SW480 (cell line): ENCODE measurements around the gene LIPT1.
A peak's percentile ranks its signal among the peaks of the same experiment; 100 is the strongest.
"Not testable (repeated sequence)": the region's sequence is repeated elsewhere in the genome, so short reads cannot be mapped to it uniquely, and the experiment has no call there.

Experiments used
- DNase-seq: peaks from one replicate; pipeline ENCODE4 v3.0.0-alpha.2; 2016; ENCODE audit warnings: low spot score

LIPT1 gene

GRCh38 chr2:99180755-99181623 lies 26.2 kb downstream of the LIPT1 start, which contains the start of the genes MITD1 and MRPL30:
TSS of gene MITD1 (minus strand) at chr2:99181058. CDS start at chr2:99180981, 77 bp downstream.
TSS of gene MRPL30 (plus strand) at chr2:99181184. CDS start at chr2:99186204, 5,020 bp downstream.
- DNase-seq: peak; percentile 97

DNA sequence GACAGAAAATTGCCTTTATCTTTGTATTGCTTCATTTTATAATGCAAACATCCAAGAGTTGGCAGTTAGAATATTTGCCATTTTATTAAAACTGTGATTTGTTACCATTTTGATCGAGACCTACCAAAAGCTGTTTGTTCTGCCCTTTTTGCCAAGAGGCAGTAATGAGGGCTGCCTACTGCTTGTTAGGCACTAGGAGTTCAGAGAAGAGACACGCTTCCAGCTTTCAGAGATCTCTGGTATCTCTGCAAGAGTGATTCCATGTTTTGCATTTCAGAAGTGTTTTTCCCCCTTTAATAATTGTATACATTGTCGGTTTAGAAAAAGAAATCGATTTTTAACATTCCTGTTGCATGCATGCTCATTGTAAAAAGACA lies 26.8 kb downstream of the LIPT1 start:
- peak; percentile 37 for DNase-seq

DNA sequence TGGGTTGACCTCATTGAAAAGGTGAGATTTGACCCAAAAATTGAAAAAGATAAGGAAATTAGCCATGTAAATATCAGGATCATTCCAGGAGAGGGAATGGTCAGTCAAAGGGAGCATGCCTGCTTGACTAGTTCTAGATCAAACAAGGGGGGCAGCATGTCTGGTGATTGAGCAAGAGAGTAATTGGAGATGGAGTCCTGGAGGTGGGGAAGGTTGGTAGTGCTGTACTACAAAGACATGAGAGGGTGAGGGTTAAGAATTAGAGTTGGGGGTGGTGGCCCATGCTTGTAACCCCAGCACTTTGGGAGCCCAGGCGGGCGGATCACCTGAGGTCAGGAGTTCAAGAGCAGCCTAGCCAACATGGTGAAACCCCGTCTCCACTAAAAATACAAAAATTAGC lies 28.3 kb downstream of the LIPT1 start:
- DNase-seq: no peak

- DNase-seq: no peak
These were observed 30.0 kb downstream of the LIPT1 start for GRCh38 chr2:99184811-99185210.

- DNase-seq: no peak
These were observed 32.2 kb downstream of the LIPT1 start for GRCh38 chr2:99187011-99187410.

DNA sequence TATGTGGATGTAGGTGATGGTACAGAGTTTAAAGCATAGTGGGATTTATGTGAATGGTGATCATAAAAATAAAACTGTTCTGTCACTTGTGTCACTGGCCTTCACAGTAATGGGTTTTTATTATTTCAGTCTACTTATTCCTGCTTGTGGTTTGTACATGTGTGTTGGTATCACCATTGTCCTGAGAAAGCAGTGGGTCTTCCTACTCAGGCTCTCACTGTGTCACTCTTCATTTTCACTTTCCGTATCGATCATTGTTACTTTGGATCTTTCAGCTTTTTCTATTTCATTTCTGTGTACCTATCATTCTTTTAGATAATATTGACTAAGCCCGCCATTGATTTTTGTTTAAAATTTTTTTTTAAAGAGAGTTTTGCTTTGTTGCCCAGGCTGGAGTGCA lies 33.6 kb downstream of the LIPT1 start:
- DNase-seq: no peak

DNA sequence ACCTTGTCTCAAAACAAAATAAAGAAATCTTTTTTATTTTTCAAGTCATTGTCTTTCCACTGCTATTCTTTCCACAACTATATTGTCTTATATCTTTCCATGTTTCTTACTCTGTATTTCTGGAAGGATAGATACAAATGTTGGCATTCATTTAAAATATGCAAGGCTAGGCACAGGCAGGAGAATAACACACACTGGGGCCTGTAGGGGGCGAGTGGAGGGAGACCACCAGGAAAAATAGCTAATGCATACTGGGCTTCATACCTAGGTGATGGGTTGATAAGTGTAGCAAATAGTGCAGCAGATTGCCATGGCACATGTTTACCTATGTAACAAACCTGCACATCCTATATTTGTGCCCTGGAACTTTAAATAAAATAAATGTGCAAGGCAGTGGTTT lies 35.8 kb downstream of the LIPT1 start:
- DNase-seq: no peak

GRCh38 chr2:99192364-99192763 lies 37.6 kb downstream of the LIPT1 start:
- not testable (repeated sequence) for DNase-seq

GRCh38 chr2:99198103-99198841 lies 43.5 kb downstream of the LIPT1 start:
- DNase-seq: no peak

DNA sequence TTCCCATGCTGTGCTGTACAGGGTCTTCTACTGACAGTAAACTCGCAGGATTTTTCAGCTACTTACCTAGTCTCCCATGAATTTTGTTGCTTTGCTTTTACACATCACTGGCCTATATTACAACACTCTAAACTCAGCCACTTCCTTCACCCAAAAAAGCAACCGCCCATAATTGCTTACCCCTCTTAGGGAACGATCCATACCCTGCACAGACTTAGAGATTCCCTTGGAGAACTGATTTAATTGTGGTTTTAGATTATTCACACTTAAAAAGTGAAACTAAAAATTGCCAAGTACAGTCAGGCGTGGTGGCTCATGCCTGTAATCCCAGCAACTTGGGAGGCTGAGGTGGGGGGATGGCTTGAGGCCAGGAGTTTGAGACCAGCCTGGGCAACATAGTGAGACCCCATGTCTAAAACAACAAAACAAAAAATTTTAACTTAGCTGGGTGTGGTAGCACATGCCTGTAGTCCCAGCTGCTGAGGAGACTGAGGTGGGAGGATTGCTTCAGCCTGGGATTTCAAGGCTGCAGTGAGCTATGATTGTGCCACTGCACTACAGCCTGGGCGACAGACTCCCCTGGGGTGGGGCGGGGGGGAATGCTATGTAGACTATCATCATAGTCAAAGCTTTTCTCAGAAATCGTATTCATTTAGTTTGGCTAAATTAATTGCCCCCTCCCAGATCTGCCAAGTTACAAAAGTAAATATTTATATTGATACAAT lies 45.5 kb downstream of the LIPT1 start:
- no peak for DNase-seq

GRCh38 chr2:99201959-99202678 lies 47.4 kb downstream of the LIPT1 start:
- DNase-seq: no peak

DNA sequence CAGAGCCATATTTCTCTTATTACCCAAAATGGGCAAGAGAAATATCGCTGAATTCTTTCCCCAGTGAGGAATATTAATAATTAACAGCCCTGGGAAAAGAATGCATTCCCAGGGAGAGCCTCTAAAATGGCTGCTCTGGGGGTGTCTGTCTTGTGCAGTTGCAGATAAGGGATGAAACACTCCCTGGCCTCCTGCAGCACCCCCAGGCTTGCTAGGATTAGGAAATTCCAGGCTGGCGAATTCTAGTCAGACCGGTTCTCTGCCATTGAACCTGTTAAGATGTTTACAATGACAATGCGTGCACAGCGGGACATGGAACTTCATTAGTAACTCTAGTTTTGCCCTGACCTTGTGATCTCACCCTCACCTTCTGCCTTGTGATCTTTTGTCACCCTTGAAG lies 50.7 kb downstream of the LIPT1 start:
- DNase-seq: no peak
